GM18519 (cell line): ENCODE data around the gene TTYH1.

ENCODE experiments used
- ATAC-seq: cut with Tn5 transposase; IDR thresholded peaks from one replicate; pipeline ENCODE4 v1.9.1; 2021; ENCODE audit warnings: mild to moderate bottlenecking, moderate library complexity; ENCODE audit not compliant: unreplicated experiment, low FRiP score

TTYH1 gene

GRCh38 chr19:54470991-54471782 lies 55.9 kb downstream of the TTYH1 start:
- no peak for ATAC-seq

- ATAC-seq = no peak
These were observed 58.0 kb downstream of the TTYH1 start, which contains the start of gene CDC42EP5 for GRCh38 chr19:54473071-54473891. CDC42EP5 (minus strand) TSS chr19:54473296; CDS start chr19:54465547, 7,749 bp downstream.

GRCh38 chr19:54473892-54474372 lies 58.7 kb downstream of the TTYH1 start:
- ATAC-seq = no peak

- ATAC-seq = no peak
These were observed 60.4 kb downstream of the TTYH1 start for GRCh38 chr19:54475706-54476105.

- ATAC-seq = no peak
These were observed 62.4 kb downstream of the TTYH1 start for GRCh38 chr19:54477650-54478049.

- ATAC-seq = no peak
These were observed 63.5 kb downstream of the TTYH1 start for GRCh38 chr19:54478677-54479266.

- no peak for ATAC-seq
These were observed 64.8 kb downstream of the TTYH1 start for GRCh38 chr19:54480051-54480450.

GRCh38 chr19:54481326-54481930 lies 66.2 kb downstream of the TTYH1 start:
- ATAC-seq = no peak

GRCh38 chr19:54482889-54483288 lies 67.6 kb downstream of the TTYH1 start:
- ATAC-seq = no peak

- ATAC-seq = no peak
These were observed 69.2 kb downstream of the TTYH1 start for GRCh38 chr19:54484451-54484850.

- no peak for ATAC-seq
These were observed 70.6 kb downstream of the TTYH1 start for GRCh38 chr19:54485851-54486250.
